ENCODE measurements around the gene NUTF2.

The NUTF2 gene

DNA sequence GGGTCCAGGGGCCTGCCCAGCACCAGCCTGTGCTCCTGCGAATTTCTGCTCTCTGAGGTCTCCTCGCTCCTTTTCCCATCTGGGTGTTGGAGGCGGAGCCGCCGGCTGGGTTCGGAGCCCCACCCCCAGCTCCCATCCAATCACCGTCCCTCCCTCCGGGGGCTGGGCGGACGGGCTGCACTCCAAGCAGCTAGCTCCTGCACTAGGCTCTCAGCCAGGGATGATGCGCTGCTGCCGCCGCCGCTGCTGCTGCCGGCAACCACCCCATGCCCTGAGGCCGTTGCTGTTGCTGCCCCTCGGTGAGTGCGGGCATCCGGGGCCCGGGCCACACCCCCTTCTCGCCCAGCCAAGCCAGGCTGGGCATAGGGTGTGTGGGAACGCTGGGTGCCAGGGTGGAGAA is 38.0 kb downstream of the NUTF2 start, which contains the start of gene NRN1L (continued):
- TF ChIP-seq, protein P1, sequence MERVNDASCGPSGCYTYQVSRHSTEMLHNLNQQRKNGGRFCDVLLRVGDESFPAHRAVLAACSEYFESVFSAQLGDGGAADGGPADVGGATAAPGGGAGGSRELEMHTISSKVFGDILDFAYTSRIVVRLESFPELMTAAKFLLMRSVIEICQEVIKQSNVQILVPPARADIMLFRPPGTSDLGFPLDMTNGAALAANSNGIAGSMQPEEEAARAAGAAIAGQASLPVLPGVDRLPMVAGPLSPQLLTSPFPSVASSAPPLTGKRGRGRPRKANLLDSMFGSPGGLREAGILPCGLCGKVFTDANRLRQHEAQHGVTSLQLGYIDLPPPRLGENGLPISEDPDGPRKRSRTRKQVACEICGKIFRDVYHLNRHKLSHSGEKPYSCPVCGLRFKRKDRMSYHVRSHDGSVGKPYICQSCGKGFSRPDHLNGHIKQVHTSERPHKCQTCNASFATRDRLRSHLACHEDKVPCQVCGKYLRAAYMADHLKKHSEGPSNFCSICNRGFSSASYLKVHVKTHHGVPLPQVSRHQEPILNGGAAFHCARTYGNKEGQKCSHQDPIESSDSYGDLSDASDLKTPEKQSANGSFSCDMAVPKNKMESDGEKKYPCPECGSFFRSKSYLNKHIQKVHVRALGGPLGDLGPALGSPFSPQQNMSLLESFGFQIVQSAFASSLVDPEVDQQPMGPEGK (tag by site-specific recombination; IDR thresholded peaks at IDR 0.05), result peak; percentile 81
- no peak for TF ChIP-seq ZBTB1 (tag by site-specific recombination; IDR thresholded peaks at IDR 0.05)
- peak; percentile 89 for TF ChIP-seq KLF16 (tag by site-specific recombination; IDR thresholded peaks at IDR 0.05)
- no peak for TF ChIP-seq GFI1B (tag by site-specific recombination; IDR thresholded peaks at IDR 0.05)
- TF ChIP-seq SP3 (tag by site-specific recombination; IDR thresholded peaks at IDR 0.05), result peak; percentile 60
- no peak for TF ChIP-seq ZNF514 (tag by site-specific recombination; IDR thresholded peaks at IDR 0.05)
- TF ChIP-seq ZNF175 (tag by site-specific recombination; IDR thresholded peaks at IDR 0.05), result no peak
- 0 out of 2 replicates have a peak, but pooled peaks have one; percentile 14 for TF ChIP-seq SP7 (tag by site-specific recombination; IDR thresholded peaks at IDR 0.05)
- TF ChIP-seq ZNF121 (tag by site-specific recombination; IDR thresholded peaks at IDR 0.05), result no peak
- TF ChIP-seq, protein P2, sequence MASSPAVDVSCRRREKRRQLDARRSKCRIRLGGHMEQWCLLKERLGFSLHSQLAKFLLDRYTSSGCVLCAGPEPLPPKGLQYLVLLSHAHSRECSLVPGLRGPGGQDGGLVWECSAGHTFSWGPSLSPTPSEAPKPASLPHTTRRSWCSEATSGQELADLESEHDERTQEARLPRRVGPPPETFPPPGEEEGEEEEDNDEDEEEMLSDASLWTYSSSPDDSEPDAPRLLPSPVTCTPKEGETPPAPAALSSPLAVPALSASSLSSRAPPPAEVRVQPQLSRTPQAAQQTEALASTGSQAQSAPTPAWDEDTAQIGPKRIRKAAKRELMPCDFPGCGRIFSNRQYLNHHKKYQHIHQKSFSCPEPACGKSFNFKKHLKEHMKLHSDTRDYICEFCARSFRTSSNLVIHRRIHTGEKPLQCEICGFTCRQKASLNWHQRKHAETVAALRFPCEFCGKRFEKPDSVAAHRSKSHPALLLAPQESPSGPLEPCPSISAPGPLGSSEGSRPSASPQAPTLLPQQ (tag by site-specific recombination; IDR thresholded peaks at IDR 0.05), result 0 out of 2 replicates have a peak, but pooled peaks have one; percentile 45
- TF ChIP-seq, protein P3, sequence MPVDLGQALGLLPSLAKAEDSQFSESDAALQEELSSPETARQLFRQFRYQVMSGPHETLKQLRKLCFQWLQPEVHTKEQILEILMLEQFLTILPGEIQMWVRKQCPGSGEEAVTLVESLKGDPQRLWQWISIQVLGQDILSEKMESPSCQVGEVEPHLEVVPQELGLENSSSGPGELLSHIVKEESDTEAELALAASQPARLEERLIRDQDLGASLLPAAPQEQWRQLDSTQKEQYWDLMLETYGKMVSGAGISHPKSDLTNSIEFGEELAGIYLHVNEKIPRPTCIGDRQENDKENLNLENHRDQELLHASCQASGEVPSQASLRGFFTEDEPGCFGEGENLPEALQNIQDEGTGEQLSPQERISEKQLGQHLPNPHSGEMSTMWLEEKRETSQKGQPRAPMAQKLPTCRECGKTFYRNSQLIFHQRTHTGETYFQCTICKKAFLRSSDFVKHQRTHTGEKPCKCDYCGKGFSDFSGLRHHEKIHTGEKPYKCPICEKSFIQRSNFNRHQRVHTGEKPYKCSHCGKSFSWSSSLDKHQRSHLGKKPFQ (tag by site-specific recombination; IDR thresholded peaks at IDR 0.05), result no peak
- 0 out of 2 replicates have a peak, but pooled peaks have one; percentile 16 for TF ChIP-seq ZNF843 (tag by site-specific recombination; IDR thresholded peaks at IDR 0.05)
- TF ChIP-seq KLF10 (tag by site-specific recombination; IDR thresholded peaks at IDR 0.05), result peak; percentile 99
- 0 out of 2 replicates have a peak, but pooled peaks have one; percentile 60 for TF ChIP-seq ZNF560 (tag by site-specific recombination; IDR thresholded peaks at IDR 0.05; ENCODE audit: borderline replicate concordance)
- 0 out of 2 replicates have a peak, but pooled peaks have one; percentile 61 for TF ChIP-seq KLF1 (tag by site-specific recombination; IDR thresholded peaks at IDR 0.05)
- TF ChIP-seq SP2 (tag by site-specific recombination; IDR thresholded peaks at IDR 0.05), result peak; percentile 79
- no peak for TF ChIP-seq ZNF19 (tag by site-specific recombination; IDR thresholded peaks at IDR 0.05; ENCODE audit: low read depth)
- TF ChIP-seq, protein P4, sequence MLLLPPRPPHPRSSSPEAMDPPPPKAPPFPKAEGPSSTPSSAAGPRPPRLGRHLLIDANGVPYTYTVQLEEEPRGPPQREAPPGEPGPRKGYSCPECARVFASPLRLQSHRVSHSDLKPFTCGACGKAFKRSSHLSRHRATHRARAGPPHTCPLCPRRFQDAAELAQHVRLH (tag by site-specific recombination; IDR thresholded peaks at IDR 0.05), result no peak
- TF ChIP-seq, protein P5, sequence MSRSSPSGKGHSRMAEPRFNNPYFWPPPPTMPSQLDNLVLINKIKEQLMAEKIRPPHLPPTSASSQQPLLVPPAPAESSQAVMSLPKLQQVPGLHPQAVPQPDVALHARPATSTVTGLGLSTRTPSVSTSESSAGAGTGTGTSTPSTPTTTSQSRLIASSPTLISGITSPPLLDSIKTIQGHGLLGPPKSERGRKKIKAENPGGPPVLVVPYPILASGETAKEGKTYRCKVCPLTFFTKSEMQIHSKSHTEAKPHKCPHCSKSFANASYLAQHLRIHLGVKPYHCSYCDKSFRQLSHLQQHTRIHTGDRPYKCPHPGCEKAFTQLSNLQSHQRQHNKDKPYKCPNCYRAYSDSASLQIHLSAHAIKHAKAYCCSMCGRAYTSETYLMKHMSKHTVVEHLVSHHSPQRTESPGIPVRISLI (tag by site-specific recombination; IDR thresholded peaks at IDR 0.05), result no peak
- TF ChIP-seq, protein P6, sequence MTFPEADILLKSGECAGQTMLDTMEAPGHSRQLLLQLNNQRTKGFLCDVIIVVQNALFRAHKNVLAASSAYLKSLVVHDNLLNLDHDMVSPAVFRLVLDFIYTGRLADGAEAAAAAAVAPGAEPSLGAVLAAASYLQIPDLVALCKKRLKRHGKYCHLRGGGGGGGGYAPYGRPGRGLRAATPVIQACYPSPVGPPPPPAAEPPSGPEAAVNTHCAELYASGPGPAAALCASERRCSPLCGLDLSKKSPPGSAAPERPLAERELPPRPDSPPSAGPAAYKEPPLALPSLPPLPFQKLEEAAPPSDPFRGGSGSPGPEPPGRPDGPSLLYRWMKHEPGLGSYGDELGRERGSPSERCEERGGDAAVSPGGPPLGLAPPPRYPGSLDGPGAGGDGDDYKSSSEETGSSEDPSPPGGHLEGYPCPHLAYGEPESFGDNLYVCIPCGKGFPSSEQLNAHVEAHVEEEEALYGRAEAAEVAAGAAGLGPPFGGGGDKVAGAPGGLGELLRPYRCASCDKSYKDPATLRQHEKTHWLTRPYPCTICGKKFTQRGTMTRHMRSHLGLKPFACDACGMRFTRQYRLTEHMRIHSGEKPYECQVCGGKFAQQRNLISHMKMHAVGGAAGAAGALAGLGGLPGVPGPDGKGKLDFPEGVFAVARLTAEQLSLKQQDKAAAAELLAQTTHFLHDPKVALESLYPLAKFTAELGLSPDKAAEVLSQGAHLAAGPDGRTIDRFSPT (tag by site-specific recombination; IDR thresholded peaks at IDR 0.05), result peak; percentile 80
- TF ChIP-seq IKZF3 (tag by site-specific recombination; IDR thresholded peaks at IDR 0.05), result peak; percentile 41
- peak; percentile 19; the same call in 1 of the 2 replicates for TF ChIP-seq KLF8 (tag by site-specific recombination; IDR thresholded peaks at IDR 0.05)
- peak; percentile 70 for TF ChIP-seq ZBTB17 (tag by site-specific recombination; IDR thresholded peaks at IDR 0.05)
- TF ChIP-seq ZEB2 (tag by site-specific recombination; IDR thresholded peaks at IDR 0.05), result 0 out of 2 replicates have a peak, but pooled peaks have one; percentile 23
- TF ChIP-seq ZIC2 (tag by site-specific recombination; IDR thresholded peaks at IDR 0.05), result no peak
- peak; percentile 90 for TF ChIP-seq OSR2 (tag by site-specific recombination; IDR thresholded peaks at IDR 0.05)
- TF ChIP-seq KLF9 (tag by site-specific recombination; IDR thresholded peaks at IDR 0.05; ENCODE audit: low read depth), result peak; percentile 93
- TF ChIP-seq ZNF10 (tag by site-specific recombination; IDR thresholded peaks at IDR 0.05), result peak; percentile 83
- TF ChIP-seq, protein P7, sequence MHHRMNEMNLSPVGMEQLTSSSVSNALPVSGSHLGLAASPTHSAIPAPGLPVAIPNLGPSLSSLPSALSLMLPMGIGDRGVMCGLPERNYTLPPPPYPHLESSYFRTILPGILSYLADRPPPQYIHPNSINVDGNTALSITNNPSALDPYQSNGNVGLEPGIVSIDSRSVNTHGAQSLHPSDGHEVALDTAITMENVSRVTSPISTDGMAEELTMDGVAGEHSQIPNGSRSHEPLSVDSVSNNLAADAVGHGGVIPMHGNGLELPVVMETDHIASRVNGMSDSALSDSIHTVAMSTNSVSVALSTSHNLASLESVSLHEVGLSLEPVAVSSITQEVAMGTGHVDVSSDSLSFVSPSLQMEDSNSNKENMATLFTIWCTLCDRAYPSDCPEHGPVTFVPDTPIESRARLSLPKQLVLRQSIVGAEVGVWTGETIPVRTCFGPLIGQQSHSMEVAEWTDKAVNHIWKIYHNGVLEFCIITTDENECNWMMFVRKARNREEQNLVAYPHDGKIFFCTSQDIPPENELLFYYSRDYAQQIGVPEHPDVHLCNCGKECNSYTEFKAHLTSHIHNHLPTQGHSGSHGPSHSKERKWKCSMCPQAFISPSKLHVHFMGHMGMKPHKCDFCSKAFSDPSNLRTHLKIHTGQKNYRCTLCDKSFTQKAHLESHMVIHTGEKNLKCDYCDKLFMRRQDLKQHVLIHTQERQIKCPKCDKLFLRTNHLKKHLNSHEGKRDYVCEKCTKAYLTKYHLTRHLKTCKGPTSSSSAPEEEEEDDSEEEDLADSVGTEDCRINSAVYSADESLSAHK (tag by site-specific recombination; IDR thresholded peaks at IDR 0.05), result 0 out of 2 replicates have a peak, but pooled peaks have one; percentile 10
- TF ChIP-seq SCRT2 (tag by site-specific recombination; IDR thresholded peaks at IDR 0.05), result peak; percentile 53
